CD4-positive, alpha-beta T cell treated with Interleukin-1 beta for 1 hour (primary cell): ENCODE measurements around the gene SORL1.

Source experiments
- DNase-seq, 2 donors: peaks; one replicate each; pipeline ENCODE4 v3.0.0-alpha.2; 2020 to 2022

Gene SORL1

DNA sequence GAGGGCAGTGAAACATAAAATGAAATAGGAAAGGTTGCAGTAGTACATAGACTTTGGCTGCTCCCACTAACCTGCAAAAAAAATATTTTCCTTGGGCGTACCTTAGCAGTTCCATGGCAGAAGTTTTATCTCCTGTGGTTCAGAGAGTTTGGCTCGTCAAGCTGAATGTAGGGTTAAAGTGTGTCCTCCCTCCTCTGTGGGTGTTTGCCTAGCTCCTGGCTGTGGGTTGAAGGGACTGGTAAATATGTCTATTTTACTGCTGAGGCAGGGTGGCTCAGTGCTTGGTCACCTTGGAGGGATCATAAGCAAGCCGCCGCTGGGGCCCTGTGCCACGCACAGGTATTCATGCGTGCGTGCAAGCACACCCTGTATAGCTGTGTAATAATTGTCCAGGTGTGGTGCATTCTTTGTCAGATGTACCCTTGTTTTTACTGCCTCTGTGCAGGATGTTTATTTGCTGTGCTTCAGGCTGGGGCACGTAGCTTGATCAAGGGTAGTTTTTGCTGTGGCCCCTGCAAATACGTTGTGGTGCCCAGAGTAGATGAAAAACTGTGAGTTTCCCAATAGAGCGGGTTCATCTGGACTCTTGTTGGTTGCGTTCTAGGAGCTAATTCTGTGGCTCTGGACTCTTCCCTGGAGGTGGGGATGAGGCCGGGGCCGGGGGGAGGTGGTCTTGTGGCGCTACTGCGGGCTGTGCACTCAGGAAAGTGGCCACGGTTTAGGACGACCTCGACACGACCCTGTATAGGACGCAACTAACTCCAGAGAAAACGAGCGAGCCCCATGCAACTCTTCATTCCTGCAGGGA is 732 bp upstream of the SORL1 start:
- no peak for DNase-seq

DNA sequence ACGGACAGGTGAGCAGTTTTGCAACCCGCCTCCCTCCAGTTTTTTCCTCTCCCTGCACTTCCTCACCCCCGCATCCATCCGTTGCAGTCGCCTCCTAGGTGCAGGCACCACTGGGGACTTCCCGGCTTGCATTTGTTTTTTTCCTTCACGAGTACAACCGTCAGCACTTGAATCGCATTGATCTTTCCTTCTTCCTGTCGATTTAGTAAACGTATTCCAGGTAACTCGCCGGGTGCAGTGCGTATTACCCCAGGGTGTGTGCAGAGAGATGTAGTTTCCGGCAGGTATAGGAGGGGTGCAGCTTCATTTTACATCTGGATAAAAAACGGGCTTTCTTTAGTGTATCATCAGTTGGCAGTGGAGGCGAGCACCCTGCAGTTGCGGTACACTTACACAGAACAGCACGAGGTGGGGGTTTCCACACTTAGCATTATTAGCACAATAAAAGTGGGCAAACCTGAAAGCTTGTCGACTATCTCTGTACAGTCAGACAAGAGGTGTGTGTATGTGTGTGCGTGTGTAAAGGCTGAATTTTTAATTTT is 566 bp downstream of the SORL1 start, which contains the start of gene SORL1-AS1:
Gene SORL1-AS1, minus strand, starts transcription at position 359 of the 542 bp plus-strand sequence.
- peak; percentile 69 to 76 for DNase-seq

DNA sequence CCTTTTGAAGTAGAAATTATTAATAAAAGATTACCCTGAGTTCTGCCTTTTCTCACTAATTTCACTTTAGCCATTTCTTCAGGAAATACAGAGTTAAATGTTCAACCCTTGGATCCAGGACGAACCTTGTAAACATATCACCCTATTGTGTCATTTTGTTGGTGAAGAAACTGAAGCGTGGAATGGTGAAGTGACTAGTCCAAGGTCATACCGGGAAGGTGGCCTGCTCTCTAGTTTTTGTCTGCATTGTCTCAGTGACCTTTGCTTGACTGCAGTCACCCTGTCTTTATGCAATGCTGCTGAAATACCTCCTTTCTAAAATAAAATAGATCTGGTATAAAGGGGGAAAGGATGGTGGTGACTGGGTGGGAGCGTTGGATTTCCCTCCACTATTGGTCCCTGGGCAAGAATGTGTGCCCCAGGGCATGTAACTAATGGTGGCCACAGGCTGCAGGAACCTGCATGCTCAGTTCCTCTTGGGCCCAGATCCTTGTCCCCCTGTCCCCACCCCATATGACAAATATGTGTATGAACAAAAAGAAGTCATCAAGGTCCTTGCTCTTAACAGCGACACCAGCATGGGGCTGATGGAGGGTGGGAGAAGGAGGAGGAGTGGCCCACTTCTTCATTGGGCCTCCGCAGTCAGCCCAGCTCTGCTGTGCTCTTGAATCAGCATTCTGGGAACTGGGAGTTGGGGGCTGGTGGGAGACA is 1.6 kb downstream of the SORL1 start:
- no peak for DNase-seq

DNA sequence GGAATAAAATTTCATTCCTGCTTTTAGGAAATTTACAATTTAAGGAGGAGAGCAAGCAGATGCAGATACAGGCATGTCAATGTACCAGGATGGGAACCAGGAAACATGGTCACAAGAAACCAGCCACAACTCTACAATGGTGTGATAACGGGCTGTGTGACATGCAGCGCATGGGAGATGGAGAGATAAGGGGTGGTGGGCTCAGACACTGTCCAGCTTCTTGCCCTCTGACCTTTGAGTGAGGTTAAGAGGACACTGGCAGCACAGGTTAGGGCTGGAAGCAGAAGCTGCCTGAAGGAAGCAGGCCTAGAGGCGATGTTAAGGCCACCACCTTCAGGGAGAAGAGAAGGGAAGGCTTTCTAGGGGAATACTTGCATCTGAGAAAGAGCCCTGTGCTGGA is 3.0 kb downstream of the SORL1 start:
- no peak for DNase-seq

DNA sequence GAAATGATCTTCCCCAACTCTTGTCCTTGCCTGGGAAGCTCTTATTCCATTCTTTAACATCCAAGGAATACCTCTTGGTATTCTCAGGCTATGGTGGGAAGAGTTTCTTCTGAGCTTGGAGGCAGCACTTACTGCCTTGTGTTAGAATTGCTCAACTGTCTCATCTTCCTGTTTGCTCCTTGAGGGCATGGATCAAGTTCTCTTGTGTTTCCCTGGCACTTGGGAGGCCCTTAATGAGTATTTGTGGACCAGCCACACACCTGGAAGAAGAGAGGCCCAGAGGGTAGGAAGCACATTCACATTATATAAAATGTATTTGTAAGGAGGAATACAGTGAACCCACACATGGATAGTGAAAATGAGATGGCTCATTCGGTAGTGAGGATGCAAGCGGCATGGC is 4.0 kb downstream of the SORL1 start:
- DNase-seq, result no peak

DNA sequence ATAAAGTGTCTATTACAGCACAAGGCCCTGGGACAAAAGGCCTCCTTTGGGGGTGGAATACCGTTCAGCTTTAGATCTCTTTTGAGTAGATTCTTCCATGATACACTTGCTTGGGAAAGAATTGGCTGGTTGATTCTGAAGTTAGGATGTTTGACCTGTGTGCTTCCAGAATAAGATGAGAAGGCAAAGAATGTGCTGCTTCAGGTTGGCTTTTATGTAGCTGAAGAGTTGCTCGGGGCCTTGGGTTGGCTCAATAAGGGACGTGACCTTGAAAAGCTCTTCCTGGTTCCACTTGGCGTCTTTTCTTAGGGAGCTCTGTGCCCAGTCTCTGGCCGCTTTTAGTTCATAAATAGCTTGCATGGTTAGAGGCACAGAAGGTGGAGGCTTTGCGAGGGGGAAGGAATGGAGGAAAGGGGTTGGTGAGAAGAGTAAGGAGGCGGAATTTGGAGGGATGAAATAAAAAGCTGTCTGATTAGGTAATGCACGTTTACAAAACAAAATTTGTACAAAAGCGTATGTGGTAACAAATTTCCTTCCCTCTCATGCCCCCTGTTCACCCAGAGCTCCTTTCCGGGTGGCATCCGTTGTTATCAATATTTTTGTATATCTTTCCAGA is 4.8 kb downstream of the SORL1 start:
- DNase-seq, result no peak

DNA sequence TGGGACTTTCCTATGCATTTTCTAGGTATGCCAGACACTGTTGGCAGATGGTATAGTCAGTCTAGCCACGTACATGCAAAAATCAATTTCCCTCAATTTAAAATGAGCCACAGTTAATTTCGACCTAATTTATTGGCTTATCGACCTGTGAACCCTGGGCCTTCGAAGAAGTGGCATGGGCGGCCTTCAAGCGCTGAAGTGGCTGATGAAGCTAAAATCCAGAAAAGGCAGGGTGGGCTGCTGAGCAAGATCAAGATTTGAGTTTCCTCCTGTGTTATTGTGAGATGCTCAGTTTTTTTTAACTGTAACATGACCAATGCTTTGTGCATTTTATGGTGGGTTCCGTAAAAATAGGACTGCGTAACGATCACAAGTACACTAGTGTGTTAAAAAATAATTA is 6.4 kb downstream of the SORL1 start:
- DNase-seq, result no peak

DNA sequence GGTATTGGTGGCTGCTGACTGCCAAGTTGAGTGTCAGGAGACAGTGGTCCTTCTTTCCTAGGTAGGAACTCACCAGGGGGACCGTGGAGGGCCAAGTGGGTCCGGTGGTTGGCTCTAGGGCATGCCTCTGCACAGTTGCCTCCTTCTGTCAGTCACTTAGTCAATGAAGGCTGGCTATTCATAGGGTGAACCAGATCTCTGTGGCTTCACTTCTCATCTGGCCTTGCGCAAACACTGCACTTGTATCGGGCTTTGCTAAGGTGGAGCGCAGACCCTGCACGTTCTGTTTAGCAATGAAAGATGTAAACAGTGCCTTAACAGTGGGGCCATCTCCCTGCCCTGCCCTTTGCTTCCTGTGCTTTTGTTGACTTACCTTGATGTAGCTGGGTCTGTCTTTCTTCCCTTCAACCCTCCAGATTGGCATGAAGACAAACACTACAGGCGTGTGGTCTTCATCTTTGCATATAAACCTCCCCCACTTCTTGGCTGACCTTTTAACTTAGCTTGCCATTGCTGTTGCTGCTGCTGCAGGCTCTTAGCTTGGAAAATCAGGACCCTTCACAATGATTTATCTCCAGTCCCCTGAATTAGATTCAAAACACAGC is 7.4 kb downstream of the SORL1 start:
- peak in 1 of 2 donors; percentile 53 for DNase-seq

DNA sequence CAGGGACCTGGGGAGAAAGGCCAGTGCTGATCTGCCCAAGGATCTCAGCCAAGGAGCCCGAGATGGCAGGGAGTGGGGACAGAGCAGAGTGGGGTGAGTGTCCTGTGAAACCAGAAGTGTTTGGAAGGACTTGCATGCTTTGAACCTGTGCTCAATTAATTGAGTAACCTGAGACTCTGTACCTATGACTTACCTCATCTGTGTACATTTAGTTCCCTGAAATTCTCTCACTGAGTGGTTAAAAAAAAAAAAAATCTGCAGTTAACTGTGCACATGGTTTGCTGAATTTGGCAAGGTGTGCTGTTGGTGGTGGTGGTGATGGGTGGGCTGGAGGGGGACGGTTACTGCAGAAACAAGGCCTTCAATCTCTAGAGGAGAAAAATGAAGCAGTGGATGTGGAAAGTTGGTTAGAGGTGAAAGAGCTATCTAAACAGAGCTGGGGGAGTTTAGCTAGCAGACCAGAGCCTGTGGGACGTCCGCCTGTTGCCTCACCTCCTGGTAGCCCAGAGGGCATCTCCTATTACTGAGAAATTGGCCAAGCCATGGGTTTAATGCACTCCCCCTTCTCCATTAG is 8.9 kb downstream of the SORL1 start:
- no peak for DNase-seq

DNA sequence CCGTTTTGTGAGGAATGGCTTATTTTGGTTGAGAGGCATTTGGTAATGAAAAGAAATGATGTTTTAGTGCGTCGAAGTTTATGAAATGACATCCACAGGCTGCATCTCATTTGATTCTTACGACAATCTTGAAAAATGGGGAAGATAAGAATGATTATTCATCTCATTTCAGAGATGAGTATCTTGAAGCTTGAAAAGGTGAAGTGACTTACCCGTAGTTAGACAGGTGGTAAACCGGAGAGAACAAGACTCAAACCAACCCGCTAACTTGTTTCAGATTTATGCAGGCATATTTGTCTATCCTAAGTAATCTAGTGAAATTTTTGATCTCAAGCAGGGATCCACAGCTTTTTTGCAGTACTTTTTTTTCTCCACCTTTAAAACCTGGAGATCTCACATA is 9.7 kb downstream of the SORL1 start:
- DNase-seq, result no peak

DNA sequence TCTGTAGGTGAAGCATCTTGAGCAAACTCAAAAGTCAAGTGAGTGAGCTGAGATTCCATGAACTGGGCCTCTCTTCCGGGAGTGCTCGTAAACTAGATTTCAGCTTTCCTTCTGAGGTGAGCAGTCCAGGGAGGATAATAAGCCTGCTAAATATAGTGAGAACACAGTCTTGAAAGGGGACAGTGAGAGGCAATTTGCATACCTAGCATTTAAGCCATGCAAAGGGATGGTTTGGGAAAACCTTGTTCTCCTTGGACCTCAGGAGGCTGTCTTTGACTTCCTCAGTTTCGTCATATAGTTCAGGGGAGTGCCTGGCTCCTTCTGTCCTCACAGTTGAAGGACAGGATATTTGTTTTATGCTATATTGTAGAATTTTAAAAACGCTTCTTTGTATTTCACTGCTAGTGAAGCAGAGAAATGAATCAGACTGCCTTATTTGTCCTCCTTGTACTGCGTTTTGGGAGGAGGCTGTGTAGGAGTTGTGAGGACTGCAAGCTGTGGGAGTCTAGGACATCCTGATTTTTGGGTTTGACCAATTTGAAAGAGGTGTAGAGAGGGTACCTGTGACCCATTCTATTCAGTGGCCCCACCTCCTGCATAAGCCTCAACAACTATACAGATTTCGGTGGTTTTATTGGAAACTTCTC is 11.7 kb downstream of the SORL1 start:
- no peak for DNase-seq

DNA sequence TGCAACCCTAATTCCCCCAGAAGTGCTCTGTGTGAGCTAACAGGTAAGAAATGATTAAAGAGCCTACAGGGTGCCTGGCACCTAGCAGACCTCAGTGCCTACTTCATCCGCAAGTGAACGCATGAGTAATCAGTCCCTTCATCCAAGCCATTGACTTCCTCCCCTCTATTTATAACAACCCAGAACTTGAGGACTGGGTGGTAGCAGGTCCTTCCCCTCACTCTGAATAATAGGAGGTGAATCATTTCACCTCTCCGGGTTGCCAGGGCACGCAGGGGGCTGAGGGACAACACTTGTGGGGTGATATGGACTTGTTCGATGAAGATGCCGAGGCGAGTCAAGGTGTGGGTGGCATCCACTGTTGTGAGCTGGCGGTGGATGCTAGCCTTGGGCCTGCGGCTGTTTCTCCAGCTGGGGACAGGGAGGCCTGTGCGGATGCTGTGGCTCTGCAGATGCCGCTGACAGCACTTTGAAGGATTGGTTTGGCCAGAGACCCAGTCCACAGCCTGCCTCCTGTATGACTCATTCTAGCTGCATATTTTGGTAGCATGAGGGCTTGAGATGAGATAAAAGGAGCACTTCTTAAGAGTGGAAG is 12.3 kb downstream of the SORL1 start:
- peak; percentile 58 to 64 for DNase-seq

DNA sequence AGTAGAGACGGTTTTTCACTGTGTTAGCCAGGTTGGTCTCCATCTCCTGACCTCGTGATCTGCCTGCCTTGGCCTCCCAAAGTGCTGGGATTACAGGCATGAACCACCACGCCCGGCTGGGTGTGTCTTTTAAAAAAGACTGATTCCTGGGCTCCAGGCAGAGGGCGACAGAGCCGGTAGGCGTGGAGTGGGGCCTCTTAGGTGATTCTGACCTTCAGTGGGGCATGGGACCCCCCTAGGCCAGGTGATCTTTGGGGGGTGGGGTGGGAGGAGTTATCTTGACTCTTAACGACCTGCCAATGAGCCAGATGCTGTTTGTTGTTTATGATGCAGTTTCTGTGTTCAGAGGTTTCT is 13.6 kb downstream of the SORL1 start:
- DNase-seq, result no peak

DNA sequence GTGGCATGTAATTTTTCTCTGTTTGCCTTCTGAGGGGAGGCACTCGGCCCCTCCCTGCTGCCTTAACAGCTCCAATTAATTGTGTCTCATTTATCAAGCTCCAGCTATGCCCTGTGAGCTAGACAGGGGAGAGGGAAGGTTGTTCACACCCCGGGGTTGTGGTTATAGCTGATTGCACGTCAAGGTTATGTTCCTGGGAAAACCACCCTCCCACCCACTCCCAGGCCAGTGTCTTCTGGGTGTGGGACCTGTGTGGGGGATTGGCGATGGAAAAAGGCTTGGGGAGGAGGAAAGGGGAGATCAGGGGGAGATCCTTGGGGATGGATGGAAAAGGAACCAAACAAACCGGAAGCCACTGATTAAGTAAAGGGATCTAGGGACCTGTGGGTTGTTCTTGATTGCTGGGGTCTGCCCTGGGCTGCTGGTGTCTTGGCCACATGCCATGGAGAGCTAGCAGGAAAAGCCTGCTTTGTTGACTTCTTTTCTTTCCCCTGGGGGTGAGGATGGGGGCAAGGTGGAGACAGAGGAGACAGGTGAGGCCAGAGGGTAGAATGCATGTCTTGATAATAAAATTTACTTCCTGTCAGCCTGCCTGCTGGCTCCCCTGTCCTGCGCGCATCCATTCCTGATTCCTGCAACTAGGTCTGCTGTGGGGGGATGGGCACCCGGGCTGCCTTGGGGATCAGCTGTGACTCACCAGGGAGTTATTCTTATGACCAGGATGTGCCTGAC is 14.1 kb downstream of the SORL1 start:
- DNase-seq, result no peak

DNA sequence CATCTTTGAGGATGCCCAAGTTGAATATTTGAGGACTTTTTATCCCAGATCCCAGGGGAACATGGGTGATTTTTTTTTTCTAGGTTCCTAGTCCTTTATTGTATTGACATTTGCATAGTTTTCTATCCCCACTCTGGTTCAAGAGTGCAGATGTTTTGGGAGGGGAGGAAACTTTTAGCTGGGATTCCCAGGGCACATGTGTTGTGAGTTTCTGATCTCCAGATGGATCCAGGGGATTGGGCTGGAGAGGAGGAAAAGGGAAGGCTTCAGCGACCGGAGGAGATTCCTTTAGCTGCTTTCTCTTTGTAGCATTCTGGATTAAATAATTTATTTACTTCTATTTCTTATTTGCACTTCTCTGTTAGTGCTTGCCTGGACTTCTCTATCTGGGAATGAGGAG is 15.4 kb downstream of the SORL1 start:
- no peak for DNase-seq

DNA sequence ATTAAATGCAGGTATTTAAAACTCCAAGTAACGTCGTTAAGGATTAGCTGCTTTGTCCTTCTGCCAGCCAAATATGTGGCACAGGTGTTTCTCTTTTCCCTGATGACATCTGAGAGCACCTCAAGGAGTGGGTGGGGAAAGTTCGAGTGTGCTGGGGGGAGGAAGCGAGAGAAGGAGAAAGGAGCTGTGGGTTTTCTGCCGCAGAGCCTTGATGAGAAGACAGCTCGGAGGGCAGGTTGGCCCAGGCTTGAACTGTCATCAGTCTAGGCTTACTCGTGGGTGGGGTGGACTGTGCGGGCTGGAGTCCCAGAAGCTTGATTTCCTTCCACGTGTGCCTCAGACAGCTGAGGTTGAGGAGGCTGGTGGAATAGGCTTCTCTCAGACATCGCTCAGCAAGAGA is 15.9 kb downstream of the SORL1 start:
- DNase-seq, result peak; percentile 72 to 74

DNA sequence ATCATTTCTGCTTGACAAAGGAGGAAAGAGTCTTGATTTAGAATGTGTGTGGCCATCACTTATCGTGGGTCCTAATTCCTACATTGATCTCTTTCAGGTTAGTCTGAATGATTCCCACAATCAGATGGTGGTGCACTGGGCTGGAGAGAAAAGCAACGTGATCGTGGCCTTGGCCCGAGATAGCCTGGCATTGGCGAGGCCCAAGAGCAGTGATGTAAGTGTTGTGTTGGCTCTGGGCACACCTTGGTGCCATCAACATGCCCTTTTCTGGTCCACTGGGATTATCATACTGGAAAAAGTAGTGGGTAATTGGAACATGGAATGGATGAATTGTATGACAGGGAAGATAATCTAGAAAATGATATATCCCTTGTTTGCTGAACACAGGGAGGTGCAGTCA is 17.8 kb downstream of the SORL1 start:
- DNase-seq, result no peak

DNA sequence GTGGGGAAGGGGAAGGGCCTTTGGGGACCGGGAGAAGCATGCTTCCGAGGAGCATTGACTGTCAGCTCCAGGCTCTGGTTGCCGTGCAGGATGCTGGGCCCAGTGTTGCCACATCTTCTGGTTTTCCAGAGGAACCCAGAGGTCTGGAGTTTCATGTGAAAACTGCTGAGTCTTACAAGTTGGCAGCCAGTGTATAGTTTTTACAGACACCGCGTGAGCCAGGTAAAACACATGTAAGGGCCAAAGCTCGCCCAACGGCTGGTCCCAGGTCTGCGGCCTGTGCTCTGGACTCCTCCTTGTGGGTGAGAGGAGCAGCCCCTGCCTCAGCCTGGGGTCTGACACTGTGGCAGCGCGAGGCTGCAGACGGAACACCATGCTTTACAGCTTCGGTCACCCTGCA is 19.1 kb downstream of the SORL1 start:
- no peak for DNase-seq

DNA sequence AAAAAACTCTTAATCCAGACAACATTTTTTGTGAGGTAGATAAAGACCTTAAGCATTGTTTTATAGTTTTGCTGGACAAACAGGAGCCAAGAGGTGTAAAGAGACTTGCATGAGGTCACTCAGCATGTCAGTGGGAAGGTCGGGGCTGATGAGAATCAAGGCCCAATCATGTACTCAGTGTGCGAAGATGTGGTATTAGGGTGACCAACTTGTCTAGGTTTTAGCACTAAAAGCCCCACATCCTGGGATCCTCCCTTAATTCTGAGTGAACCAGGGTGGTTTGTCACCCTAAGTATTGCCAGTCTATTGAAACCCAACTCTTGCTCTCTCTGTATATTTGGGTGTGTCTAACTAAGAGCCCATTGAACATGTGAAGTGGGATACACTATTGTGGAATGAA is 20.2 kb downstream of the SORL1 start:
- no peak for DNase-seq

DNA sequence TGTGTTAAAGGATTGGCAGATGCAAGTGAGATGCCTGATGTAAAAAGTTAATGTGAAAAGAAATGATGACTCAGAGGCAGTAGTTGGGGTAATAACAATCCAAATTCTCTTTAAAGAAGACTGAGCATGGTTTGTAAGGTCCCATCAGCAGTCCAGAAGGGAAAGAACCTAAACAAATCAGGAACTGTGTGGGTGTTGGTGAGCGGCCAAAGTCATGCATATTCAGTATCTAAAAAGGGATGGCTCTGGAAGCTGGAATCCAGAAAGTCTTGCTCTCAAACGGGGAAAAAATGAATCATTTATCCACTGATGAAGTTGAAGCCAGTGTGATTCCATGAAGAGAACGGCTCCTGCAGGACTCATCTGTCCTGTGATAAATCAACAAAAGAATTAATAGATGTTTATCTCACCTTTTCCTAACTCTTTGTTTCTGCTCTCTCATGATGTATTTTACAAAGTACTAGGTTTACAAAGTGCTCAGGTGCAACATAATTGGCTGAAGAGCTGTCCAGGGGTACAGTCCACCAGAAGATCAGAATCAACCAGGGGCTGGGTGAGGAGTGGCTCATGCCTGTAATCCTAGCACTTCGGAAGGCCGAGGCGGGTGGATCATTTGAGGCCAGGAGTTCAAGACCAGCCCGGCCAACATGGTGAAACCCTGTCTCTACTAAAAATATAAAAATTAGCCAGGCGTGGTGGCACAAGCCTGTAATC is 21.1 kb downstream of the SORL1 start:
- DNase-seq, result no peak

DNA sequence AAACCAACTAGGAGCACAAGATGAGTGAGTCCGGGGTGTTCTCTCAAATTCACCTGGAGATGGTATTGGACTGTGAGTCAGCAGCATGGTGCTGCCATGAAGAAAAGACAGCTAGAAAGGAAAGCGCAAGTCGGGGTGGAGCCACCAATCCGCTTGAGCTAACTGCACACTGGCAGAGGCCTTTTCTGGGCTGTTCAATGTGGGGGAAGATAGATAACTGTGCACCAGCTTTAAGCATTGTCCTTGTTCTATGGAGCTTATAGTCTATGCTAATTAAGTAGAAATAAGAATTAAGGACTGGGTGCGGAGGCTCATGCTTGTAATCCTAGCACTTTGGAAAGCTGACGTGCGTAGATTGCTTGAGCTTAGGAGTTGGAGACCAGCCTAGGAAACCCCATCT is 22.6 kb downstream of the SORL1 start:
- no peak for DNase-seq
